HG03097 (cell line): ENCODE data around the gene FBXL22.
A peak's percentile ranks its signal among the peaks of the same experiment; 100 is the strongest.

Experiments used
- ATAC-seq: cut with Tn5 transposase; IDR thresholded peaks from one replicate; pipeline ENCODE4 v1.9.1; 2021; ENCODE audit not compliant: unreplicated experiment, low FRiP score

Gene FBXL22

GRCh38 chr15:63593705-63594671 is 3.2 kb upstream of the FBXL22 start:
- ATAC-seq: no peak

- no peak for ATAC-seq
These were observed 2.1 kb upstream of the FBXL22 start for GRCh38 chr15:63595065-63595464.

DNA sequence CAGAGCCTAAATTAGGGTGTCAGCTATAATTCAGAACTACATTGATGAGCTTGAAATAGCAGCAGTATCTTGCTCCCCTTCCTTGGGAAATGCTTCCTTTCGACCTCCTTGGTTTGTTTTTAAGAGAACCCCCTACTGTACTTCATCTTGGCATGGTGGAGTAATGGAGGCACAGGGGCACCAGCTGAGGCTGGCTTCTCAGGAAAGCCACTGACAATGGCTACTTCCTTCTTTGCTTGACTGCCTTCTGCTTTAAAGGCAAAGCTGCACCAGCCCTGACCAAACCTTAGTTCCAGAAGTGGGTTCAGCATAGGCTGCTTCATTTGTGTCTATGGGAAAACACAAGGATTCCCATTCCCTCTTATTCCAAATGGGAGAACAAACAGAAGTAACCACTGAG is 1.5 kb upstream of the FBXL22 start:
- ATAC-seq: no peak

DNA sequence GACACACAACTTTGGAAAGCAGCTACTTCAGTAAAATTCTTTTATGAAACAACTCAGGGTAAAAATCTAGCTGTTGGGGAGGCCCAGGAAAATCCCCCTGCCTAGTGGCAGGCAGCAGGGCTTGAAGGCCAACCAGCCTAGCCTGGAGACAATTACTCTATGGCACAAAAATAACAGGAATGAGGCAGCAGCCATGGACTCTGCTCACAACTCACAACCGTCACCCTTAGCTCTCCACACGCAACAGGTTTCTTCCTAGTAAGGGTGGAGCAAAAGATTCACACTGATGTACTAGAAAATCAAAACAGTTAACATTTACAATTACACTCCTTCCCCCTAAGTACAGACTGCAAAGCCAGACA is 530 bp upstream of the FBXL22 start:
- no peak for ATAC-seq

DNA sequence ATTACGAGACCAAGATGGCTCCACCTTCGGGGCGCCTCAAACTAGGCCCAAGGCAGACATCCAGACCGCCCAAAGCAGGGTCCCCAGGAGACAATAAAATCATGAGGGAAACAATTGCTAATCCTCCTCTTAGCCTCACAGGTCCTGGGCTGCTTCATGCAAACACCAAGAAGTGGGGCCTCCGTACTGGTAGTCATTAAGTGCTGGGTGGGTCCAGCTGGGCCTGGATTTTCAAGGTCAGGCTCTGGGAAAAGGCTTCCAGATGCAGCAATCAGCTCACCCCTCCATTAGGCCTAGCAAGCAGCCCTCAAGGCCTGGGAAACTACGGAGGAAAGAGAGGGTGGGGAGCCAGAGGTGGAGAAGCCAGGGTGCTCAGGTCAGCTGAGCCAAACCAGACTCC is 634 bp downstream of the FBXL22 start:
- no peak for ATAC-seq

GRCh38 chr15:63598473-63599400 is 1.6 kb downstream of the FBXL22 start:
- no peak for ATAC-seq

DNA sequence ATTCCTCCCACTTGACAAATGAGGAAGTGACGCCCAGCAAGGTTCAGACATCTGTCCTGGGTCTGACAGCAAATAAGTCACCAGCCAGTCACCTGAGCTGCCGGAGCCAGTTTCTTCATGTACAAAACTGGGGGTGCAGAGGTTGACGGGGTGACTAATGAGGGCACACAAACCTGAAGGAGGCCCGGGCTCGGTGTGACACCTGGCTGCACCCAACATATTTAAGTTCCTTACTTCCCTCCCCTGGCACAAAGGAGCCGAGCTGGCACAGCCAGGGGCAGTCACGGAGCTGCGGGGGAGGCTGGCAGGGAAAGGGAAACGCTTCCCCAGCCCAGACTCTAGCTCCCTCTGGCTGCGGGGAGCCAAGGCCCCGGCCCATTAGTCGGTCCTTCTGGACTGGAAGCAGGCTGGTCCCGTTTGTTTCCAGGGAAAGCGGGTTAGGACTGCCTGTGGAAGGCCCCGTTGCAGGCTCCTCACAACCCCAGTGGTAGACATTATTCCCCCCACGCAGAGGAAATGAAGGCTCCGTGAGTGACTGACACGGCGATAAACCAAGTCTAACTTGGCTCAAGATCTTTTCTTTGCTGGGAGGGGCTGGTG is 2.3 kb downstream of the FBXL22 start:
- ATAC-seq: no peak

DNA sequence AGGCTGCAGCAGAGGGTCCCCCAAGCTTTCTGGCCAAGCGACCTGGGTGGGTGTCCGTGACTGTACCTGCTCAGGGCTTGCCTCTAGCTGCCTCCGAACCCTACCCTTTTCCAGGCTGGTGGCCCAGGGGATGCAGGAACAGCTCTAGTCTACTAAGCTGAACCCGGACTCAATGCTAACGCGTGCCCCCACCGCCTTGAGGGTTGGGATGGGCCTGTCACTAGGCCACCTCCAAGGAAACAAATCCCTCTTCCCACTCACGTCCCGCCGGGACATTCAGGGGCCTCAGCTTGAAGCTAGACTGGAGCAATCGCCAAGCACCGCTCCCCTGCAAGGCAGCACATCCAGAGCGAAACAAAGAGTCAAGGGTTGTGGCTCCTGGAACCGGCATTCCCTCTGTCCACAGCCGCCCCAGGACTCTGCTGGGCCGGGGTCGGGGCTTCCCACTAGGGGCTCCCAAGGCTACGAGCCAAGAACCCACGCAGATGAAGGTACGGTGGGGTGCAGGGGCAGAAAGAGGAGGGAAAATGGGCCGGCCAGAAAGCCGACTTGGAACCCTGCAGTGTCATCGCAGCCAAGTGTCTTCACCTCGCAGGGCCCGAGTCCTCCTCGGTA is 2.9 kb downstream of the FBXL22 start:
- no peak for ATAC-seq

- ATAC-seq: peak; percentile 69
These were observed 3.4 kb downstream of the FBXL22 start for GRCh38 chr15:63600616-63601025.

DNA sequence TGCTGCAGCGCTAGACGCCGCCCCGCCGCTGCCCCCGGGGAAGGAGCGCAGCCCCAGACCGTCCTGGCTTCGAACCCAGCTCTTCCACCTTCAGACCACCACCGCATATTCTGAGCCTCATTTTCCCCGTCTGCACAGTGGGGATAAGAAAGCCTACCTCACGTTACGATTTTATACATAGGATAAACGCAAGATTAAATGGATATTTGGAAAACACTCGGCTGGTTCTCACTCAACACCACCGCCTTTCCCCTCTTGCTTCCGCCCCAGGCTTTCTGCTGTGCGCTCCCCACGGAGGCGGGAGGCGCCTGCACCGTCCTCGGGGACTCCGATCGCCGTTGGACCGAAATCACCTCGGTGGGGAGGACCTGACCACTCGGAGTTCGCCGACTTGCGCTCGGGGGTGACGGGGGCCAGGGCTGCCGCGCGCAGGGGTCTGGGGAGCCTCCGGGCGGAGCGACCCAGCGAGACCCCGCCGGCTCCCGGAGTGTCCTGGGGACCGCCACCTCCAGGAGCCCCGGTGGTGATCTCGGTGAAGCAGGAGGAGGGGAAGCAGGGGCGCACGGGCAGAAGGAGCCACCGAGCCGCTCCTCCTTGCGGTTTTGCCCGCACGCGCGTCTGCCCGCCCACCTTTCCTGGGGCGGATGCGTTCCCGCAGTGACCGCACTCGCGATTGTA is 4.0 kb downstream of the FBXL22 start:
- peak; percentile 7 for ATAC-seq

- no peak for ATAC-seq
These were observed 4.6 kb downstream of the FBXL22 start for GRCh38 chr15:63601704-63602185.

GRCh38 chr15:63602595-63602994 is 5.4 kb downstream of the FBXL22 start:
- no peak for ATAC-seq

GRCh38 chr15:63603516-63603915 is 6.3 kb downstream of the FBXL22 start:
- ATAC-seq: no peak

DNA sequence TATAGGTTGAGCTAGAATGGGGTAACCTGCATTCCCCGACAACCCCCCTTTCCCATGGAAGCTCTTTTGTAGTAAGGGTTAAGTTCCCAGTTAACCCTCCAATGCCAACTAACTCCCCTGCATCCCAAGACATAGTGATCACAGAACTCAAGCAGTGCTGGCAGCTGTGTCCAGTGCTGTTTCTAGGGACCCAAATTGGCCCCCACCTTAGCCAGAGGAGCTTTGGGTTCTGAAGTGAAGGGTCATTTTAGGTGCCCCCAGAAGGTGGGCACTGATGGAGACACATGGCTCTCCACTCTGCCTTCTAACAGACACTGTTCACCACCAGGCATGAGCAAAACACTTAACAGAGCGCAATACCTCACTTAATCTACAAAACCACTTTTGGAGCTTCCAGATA is 7.1 kb downstream of the FBXL22 start:
- no peak for ATAC-seq

GRCh38 chr15:63605036-63605435 is 7.8 kb downstream of the FBXL22 start:
- ATAC-seq: no peak

- ATAC-seq: no peak
These were observed 8.6 kb downstream of the FBXL22 start for GRCh38 chr15:63605816-63606215.

- ATAC-seq: no peak
These were observed 9.1 kb downstream of the FBXL22 start for GRCh38 chr15:63606308-63606707.

- no peak for ATAC-seq
These were observed 11.8 kb downstream of the FBXL22 start for GRCh38 chr15:63608989-63609388.

DNA sequence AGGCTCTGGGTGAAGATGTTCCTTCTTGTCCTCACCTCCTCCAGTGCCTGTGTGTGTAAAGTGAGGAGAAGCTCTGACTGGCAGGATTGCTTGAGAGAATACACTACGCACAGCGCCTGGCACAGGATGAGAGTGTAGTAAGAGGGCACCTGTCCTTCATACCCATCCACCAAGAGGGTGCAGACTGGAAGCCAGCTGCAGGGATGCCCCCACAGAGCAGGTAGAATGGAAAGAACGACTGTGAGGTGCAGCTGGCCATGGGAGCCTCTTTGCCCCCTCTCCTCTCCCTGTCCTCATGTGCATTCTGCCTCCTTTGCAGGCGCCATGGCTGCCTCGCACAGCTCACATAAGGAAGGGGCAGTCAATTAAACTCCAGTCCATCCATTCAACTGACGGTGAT is 12.3 kb downstream of the FBXL22 start:
- no peak for ATAC-seq
